Measurements from ENCODE around the gene KIF18B.

The KIF18B gene

GRCh38 chr17:44915321-44915726, 32.2 kb downstream of the KIF18B start, which contains the start of gene GFAP:
TSS of gene GFAP (minus strand) at chr17:44915500. CDS start at chr17:44915486, 14 bp downstream.
- TF ChIP-seq GABPA (IDR thresholded peaks at IDR 0.05; ENCODE audit: low read depth) (no peak), REST (IDR thresholded peaks at IDR 0.05; ENCODE audit: insufficient replicate concordance, low read depth) (no peak), POLR2AphosphoS5 (IDR thresholded peaks at IDR 0.05; ENCODE audit: low read depth) (no peak), CTCF (IDR thresholded peaks at IDR 0.05; ENCODE audit: insufficient read depth, low read length) (no peak), SPI1 (IDR thresholded peaks at IDR 0.05; ENCODE audit: borderline replicate concordance, low read depth) (no peak)
- H3K4me3 ChIP-seq (replicated peaks; ENCODE audit: insufficient read depth, low read length), result no peak within 1 kb of the TSS
- no peak within 1 kb of the TSS for H3K27ac ChIP-seq (replicated peaks)
- no peak for DNase-seq (ENCODE audit: low read depth in 1 of 2, low spot score in 1 of 2)
- peaks cover 9% of the 10 kb centered on the region for H3K27me3 ChIP-seq (ENCODE audit: insufficient read depth, poor library complexity, severe bottlenecking)

- no peak for DNase-seq (ENCODE audit: low read depth in 1 of 2, low spot score in 1 of 2)
- TF ChIP-seq POLR2AphosphoS5 (IDR thresholded peaks at IDR 0.05; ENCODE audit: low read depth), result no peak
- Histone ChIP-seq H3K27me3 (ENCODE audit: insufficient read depth, poor library complexity, severe bottlenecking) (peaks cover 9% of the 10 kb centered on the region), H3K27ac (replicated peaks) (no peak overlapping the region), H3K4me3 (replicated peaks; ENCODE audit: insufficient read depth, low read length) (no peak overlapping the region)
These were observed 32.8 kb downstream of the KIF18B start for GRCh38 chr17:44914698-44915271.

GRCh38 chr17:44914148-44914547, 33.4 kb downstream of the KIF18B start:
- Histone ChIP-seq H3K27me3 (ENCODE audit: insufficient read depth, poor library complexity, severe bottlenecking) (peaks cover 9% of the 10 kb centered on the region), H3K27ac (replicated peaks) (no peak overlapping the region), H3K4me3 (replicated peaks; ENCODE audit: insufficient read depth, low read length) (no peak overlapping the region)
- TF ChIP-seq POLR2AphosphoS5 (IDR thresholded peaks at IDR 0.05; ENCODE audit: low read depth) (no peak), CTCF (IDR thresholded peaks at IDR 0.05; ENCODE audit: insufficient read depth, low read length) (no peak), GABPA (IDR thresholded peaks at IDR 0.05; ENCODE audit: low read depth) (no peak), REST (IDR thresholded peaks at IDR 0.05; ENCODE audit: insufficient replicate concordance, low read depth) (no peak), SPI1 (IDR thresholded peaks at IDR 0.05; ENCODE audit: borderline replicate concordance, low read depth) (no peak)
- no peak for DNase-seq (ENCODE audit: low read depth in 1 of 2, low spot score in 1 of 2)

GRCh38 chr17:44913676-44914075, 33.9 kb downstream of the KIF18B start:
- Histone ChIP-seq H3K27me3 (ENCODE audit: insufficient read depth, poor library complexity, severe bottlenecking) (peaks cover 9% of the 10 kb centered on the region), H3K4me3 (replicated peaks; ENCODE audit: insufficient read depth, low read length) (no peak overlapping the region), H3K27ac (replicated peaks) (no peak overlapping the region)
- TF ChIP-seq GABPA (IDR thresholded peaks at IDR 0.05; ENCODE audit: low read depth) (no peak), REST (IDR thresholded peaks at IDR 0.05; ENCODE audit: insufficient replicate concordance, low read depth) (no peak), SPI1 (IDR thresholded peaks at IDR 0.05; ENCODE audit: borderline replicate concordance, low read depth) (no peak), CTCF (IDR thresholded peaks at IDR 0.05; ENCODE audit: insufficient read depth, low read length) (no peak), POLR2AphosphoS5 (IDR thresholded peaks at IDR 0.05; ENCODE audit: low read depth) (no peak)
- DNase-seq (ENCODE audit: low read depth in 1 of 2, low spot score in 1 of 2), result no peak

All from HL-60 (cell line).